GM18907 (cell line): ENCODE measurements around the gene CTSW.
"Not testable (repeated sequence)": the region's sequence is repeated elsewhere in the genome, so short reads cannot be mapped to it uniquely, and the experiment has no call there.

Source experiments
- ATAC-seq: cut with Tn5 transposase; IDR thresholded peaks from one replicate; pipeline ENCODE4 v1.9.1; 2021; ENCODE audit warnings: mild to moderate bottlenecking, moderate library complexity; ENCODE audit not compliant: unreplicated experiment

Gene CTSW

GRCh38 chr11:65879617-65880016, at the start of gene CTSW:
CTSW (plus strand) TSS chr11:65879837; CDS start chr11:65879855, 18 bp downstream.
- no peak for ATAC-seq

GRCh38 chr11:65832231-65832630, 47.4 kb upstream of the CTSW start:
- not testable (repeated sequence) for ATAC-seq

GRCh38 chr11:65833297-65834030, 46.2 kb upstream of the CTSW start, which contains the start of gene SNX32:
SNX32 (plus strand) TSS chr11:65833963; CDS start chr11:65834066, 103 bp downstream.
- ATAC-seq, result peak; percentile 93

- ATAC-seq, result no peak
These were observed 45.4 kb upstream of the CTSW start for GRCh38 chr11:65834202-65834601.

- no peak for ATAC-seq
These were observed 37.5 kb upstream of the CTSW start for GRCh38 chr11:65842144-65842543.

- ATAC-seq, result no peak
These were observed 35.8 kb upstream of the CTSW start for GRCh38 chr11:65843811-65844210.

- ATAC-seq, result no peak
These were observed 35.3 kb upstream of the CTSW start for GRCh38 chr11:65844231-65844872.

GRCh38 chr11:65847746-65848145, 31.9 kb upstream of the CTSW start:
- ATAC-seq, result no peak

GRCh38 chr11:65848693-65849092, 30.9 kb upstream of the CTSW start:
- ATAC-seq, result not testable (repeated sequence)

GRCh38 chr11:65849366-65849765, 30.3 kb upstream of the CTSW start:
- no peak for ATAC-seq

GRCh38 chr11:65849771-65850216, 29.8 kb upstream of the CTSW start:
- ATAC-seq, result no peak

GRCh38 chr11:65850217-65851082, 29.2 kb upstream of the CTSW start:
- ATAC-seq, result no peak

- ATAC-seq, result no peak
These were observed 28.5 kb upstream of the CTSW start for GRCh38 chr11:65851083-65851579.

- ATAC-seq, result no peak
These were observed 27.7 kb upstream of the CTSW start for GRCh38 chr11:65851811-65852507.

- ATAC-seq, result no peak
These were observed 27.0 kb upstream of the CTSW start for GRCh38 chr11:65852508-65853245.

GRCh38 chr11:65853246-65853979, 26.2 kb upstream of the CTSW start:
- no peak for ATAC-seq

- no peak for ATAC-seq
These were observed 25.5 kb upstream of the CTSW start for GRCh38 chr11:65854161-65854592.

GRCh38 chr11:65854852-65855837, 24.5 kb upstream of the CTSW start:
- no peak for ATAC-seq
